GM21367 (cell line): ENCODE results near the gene RLBP1.
A peak's percentile ranks its signal among the peaks of the same experiment; 100 is the strongest.
"Not testable (repeated sequence)": the region's sequence is repeated elsewhere in the genome, so short reads cannot be mapped to it uniquely, and the experiment has no call there.

Experiments used
- ATAC-seq: cut with Tn5 transposase; IDR thresholded peaks from one replicate; pipeline ENCODE4 v1.9.1; 2021; ENCODE audit not compliant: unreplicated experiment

The RLBP1 gene

DNA sequence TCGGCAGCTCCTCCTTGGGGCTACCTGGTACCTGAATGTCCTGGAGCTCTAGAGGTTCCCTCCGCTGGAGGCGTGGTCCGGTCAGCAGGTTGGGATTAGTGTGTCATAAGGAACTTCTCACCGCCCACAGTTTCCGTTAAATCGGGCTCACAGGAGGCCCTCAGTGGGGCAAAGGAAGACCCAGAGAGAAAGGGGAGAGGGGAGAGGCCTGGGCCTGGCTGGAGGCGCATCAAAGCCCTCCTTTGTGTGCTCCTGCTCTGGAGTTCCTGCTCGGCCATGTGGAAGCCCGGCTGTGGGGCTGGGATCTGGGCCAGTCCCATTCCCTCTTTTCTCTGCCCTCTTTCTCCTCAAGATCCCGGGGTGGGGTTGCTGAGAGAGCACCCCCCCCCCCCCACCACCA lies at the start of gene RLBP1:
Gene RLBP1 (minus strand): TSS at position 37 of the 400 bp plus-strand sequence. CDS start 2,604 bp downstream, outside the sequence.
- no peak for ATAC-seq

DNA sequence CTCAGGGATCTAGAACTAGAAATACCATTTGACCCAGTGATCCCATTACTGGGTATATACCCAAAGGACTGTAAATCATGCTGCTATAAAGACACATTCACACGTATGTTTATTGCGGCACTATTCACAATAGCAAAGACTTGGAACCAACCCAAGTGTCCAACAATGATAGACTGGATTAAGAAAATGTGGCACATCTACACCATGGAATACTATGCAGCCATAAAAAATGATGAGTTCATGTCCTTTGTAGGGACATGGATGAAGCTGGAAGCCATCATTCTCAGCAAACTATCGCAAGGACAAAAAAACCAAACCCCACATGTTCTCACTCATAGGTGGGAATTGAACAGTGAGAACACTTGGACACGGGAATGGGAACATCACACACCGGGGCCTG lies 28.8 kb upstream of the RLBP1 start:
- ATAC-seq: not testable (repeated sequence)

DNA sequence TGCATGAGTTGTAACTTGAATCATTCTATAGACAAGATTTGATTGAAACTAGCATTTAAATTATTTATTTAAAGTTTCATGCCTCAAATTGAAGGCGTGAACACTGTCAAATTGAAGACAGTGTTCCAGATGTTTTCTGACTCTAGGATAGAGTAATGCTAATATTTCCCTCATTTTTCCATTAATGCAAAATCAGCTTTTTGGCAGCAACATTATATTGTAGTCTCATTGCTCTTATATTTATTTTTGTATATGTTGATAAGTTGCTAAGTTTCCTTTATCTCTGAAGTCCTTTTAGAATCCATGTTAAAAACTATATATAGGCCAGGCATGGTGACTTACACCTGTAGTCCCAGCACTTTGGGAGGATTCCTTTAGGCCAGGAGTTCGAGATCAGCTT lies 27.2 kb upstream of the RLBP1 start:
- ATAC-seq: no peak

- no peak for ATAC-seq
These were observed 26.1 kb upstream of the RLBP1 start for GRCh38 chr15:89247446-89247845.

DNA sequence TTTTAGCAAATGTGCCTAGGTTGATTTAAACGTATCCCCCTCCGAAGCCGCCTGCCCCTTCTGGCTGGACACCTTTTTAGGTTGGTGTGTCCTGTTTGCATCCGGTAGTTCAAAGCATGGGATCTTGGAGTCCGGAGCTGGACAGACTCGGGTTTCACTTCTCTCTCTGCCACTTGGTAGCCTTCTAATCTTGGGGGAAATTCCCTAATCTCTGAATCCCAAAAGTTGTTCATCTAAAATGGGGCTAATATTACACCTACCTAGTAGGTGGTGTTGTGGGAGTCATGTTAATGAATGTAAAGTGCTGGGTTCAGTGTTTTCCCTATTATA lies 23.2 kb upstream of the RLBP1 start:
- ATAC-seq: no peak

DNA sequence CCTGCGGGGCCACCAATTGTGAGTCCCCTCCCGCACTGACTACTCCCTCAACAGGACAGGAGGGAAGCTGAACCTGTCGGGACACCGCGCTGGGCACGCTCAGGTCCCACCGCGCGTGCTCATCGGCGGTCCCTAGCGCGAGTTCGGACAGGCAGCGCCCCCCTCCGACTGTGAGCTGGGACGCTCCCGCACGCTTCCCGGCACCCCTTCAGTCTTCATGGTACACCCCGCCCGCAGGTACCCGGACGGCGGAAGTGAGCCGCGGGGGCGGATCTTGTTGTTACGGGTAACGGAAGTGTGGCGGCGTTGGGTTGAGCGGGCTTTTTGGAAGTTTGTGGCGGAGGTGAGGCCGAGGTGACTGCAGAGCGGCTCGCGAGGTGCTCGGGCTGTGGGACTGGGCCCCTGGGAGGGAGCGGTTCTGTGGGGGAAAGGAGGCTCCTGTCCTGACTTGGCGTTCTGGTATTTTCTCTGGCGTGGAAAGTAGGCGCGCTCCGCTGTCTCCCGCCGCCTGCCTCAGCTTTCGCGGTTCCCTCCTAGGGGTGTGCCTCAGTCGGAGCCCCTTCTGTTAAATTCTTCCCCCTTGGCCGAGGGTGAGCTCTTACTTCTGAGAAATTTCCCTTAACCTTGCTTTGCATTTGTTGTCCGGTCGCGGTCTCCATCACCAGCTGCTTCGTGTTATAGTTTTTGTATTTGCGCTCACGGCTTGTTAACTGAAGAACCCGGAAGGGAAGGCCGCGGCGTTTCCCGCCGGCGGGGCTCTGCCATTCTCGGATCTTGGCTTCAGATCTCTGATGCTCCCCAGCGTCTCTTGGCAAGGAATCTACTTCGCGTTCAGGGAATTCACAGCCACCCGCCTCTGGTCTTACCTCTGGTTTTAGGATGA lies 22.6 kb upstream of the RLBP1 start, which contains the start of gene FANCI:
Gene FANCI (plus strand): TSS at position 289 of the 883 bp plus-strand sequence. CDS start 3,669 bp downstream, outside the sequence.
- peak; percentile 92 for ATAC-seq

DNA sequence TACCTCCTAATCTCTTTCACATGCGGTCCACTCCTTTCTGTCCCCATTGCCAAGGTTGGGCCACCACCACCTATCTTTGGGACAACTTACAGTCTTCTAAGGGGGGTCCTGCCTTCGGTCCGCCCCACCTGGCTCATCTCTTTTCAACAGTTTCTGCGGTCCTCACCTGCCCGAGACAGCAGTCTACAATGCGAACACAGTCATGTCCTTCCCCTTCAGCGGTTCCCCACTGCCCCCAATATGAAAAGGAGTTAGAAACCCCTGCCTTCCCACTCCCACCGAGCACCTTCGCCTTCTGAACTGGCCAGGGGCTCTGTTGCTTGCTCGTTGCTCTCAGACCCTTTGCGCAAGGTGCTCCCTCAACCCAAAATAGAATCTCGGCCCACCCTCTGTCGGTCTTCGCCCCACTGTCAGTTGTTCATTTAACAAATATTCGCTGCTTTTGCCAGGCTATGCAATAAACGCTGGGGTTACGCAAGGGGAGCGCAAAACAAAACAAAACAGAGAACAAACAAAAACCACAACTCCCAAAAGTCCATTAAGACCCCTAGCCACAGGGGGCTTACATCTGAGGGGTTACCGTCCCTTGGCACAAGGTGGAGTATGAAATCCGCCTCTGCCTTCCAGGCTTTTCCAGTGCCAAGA lies 21.8 kb upstream of the RLBP1 start:
- no peak for ATAC-seq

DNA sequence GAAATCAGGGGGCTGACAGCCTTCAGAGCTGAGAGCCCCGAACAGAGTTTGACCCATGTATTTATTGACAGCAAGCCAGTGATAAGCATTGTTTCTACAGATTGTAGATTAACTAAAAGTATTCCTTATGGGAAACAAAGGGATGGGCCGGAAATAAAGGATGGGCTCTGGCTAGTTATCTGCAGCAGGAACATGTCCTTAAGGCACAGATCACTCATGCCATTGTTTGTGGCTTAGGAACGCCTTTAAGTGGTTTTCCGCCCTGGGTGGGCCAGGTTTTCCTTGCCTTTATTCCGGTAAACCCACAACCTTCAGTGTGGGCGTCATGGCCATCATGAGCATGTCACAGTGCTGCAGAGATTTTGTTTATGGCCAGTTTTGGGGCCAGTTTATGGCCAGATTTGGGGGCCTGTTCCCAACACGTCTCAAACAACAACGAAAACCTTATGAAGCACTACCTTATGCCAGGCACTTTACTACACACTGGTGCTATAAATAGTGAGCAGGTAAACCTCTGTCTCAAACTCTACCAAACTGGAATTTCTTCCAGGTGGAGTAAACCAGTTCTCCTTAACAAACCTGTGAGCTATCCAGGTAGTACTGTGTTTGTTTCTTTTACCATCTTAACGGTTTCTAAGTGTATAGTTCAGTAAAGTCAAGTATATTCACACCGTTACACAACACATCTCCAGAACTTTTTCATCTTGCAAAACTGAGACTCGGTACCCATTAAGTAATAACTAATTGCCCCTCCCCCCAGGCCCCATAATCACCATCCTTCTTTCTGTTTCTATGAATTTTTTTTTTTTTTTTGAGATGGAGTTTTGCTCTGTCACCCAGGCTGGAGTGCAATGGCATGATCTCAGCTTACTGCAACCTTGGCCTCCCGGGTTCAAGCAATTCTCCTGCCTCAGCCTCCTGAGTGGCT lies 18.8 kb upstream of the RLBP1 start:
- ATAC-seq: not testable (repeated sequence)

GRCh38 chr15:89231832-89232231 lies 10.5 kb upstream of the RLBP1 start:
- no peak for ATAC-seq

GRCh38 chr15:89230277-89230676 lies 8.9 kb upstream of the RLBP1 start:
- no peak for ATAC-seq

DNA sequence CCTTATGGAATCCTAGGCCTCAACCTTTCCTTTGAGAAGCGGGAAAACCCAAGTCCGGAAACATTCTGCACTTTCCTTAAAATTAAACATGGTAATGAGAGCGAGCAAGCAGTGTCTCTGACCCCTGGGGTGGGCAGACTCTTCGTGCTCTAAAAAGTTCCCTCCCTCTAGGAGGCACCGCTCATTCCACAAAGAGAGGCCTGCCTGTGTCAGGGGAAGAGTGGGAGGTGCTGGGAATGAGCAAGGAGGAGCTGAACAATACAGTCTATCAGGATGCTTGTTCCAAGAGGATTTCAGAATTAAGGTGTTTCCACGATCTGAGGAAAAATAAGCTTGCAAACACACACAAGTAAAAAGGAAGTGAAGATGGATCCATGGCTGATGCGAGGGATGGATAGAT lies 6.0 kb upstream of the RLBP1 start:
- no peak for ATAC-seq

- ATAC-seq: no peak
These were observed 5.2 kb upstream of the RLBP1 start for GRCh38 chr15:89226359-89227221.

- no peak for ATAC-seq
These were observed 4.2 kb upstream of the RLBP1 start for GRCh38 chr15:89225588-89225987.

DNA sequence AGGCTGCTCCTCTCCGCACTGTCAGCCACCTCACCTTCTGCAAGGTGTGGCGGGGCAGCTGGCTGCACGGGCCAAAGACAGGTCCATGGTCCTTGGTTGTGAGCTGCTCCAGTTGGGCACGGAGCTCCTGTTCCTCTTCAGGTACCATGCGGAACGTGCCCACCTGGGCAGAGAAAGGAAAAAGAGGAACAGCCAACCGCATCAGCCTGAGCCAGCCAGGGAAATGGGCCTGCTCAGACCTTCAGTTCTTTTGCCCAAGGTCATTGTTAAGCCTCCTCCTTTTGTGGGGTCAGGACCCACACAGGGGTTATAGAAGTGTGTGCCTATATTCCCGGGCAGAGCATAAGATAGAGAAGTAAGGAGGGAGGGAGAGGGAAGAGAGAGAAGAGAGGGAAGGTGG lies 2.8 kb downstream of the RLBP1 start:
- no peak for ATAC-seq

- no peak for ATAC-seq
These were observed 3.5 kb downstream of the RLBP1 start for GRCh38 chr15:89217686-89218376.

GRCh38 chr15:89217031-89217430 lies 4.3 kb downstream of the RLBP1 start:
- no peak for ATAC-seq

DNA sequence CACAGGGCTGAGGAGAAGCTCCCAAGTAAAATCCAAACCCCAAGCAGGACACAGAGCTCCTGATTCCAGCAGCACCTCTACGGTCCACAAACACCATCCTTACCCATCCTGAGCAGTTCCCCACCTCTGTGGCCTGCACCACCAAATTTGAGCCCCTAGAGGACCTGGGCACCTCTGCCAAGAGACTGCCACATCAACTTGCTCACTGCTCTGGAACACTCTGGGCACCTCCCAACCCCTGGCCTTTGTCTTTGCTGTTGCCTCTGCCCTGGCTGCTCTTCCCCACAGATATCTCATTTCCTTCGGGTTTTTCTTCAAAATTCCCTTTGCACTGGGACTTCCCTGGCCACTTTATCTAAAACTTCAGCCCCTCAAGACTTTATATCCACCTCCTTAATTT lies 5.8 kb downstream of the RLBP1 start:
- ATAC-seq: no peak

- ATAC-seq: no peak
These were observed 9.7 kb downstream of the RLBP1 start for GRCh38 chr15:89211678-89212170.

GRCh38 chr15:89209057-89209456 lies 12.3 kb downstream of the RLBP1 start:
- ATAC-seq: no peak

DNA sequence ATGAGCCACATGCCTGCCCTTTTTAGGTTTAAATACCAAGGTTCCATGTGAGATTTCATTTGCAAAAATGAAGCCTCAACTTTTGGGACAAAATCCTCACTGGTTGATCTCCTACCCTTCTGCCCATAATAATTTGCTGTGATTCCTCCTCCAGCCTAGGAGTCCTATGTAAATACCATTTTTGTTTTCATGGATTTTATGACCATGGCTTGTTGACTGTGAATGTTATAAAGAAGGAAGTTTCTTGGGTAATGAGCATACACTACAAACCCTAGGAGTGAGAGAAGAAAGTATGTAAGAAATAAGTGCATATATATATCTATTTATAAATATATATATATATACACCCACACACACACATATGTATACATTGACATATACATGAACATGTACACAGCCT lies 13.1 kb downstream of the RLBP1 start:
- ATAC-seq: no peak
